ENCODE results near the gene ZNF664. TPM values are rescaled to one million over a fixed set of nuclear protein-coding genes. Genes with fewer than 3 reads are reported as not detected.

ZNF664 gene
- total and polyA plus RNA-seq, 2 of the 13 experiments (the other 11 are each of a cell fraction or from before 2014, with no cell fraction given) = 43.9 to 56.5 TPM

GRCh38 chr12:123972457-123973401, at the start of gene ZNF664, which contains the start of gene CCDC92 (continued):
- peak; percentile 32; the same call in 1 of the 2 replicates for TF ChIP-seq ARNTL (CRISPR knock-in tag; IDR thresholded peaks at IDR 0.05)
- TF ChIP-seq POLR2AphosphoS5 (IDR thresholded peaks at IDR 0.05; ENCODE audit: low read depth, low read length) = peak; percentile 72
- TF ChIP-seq ZNF143 (CRISPR knock-in tag; IDR thresholded peaks at IDR 0.05) = peak; percentile 74
- peak; percentile 72 for TF ChIP-seq TAF1 (CRISPR knock-in tag; IDR thresholded peaks at IDR 0.05)
- TF ChIP-seq HDAC1 (CRISPR knock-in tag; IDR thresholded peaks at IDR 0.05) = 0 out of 2 replicates have a peak, but pooled peaks have one; percentile 27
- TF ChIP-seq MAX (IDR thresholded peaks at IDR 0.05) = peak; percentile 57; the same call in 1 of the 2 replicates
- TF ChIP-seq ZNF562 (CRISPR knock-in tag; IDR thresholded peaks at IDR 0.05; ENCODE audit: borderline replicate concordance) = no peak
- peak; percentile 44; the same call in 1 of the 2 replicates for TF ChIP-seq TFDP1 (CRISPR knock-in tag; IDR thresholded peaks at IDR 0.05; ENCODE audit: borderline replicate concordance)
- TF ChIP-seq BCL3 (CRISPR knock-in tag; IDR thresholded peaks at IDR 0.05) = 0 out of 2 replicates have a peak, but pooled peaks have one; percentile 10
- TF ChIP-seq ZUFSP (CRISPR knock-in tag; IDR thresholded peaks at IDR 0.05; ENCODE audit: borderline replicate concordance) = no peak
- peak; percentile 10 for TF ChIP-seq YY1 (IDR thresholded peaks at IDR 0.05; ENCODE audit: insufficient read depth, insufficient replicate concordance, low read depth, low read length)
- peak; percentile 38; the same call in 1 of the 2 replicates for TF ChIP-seq HNF4G (IDR thresholded peaks at IDR 0.05; ENCODE audit: borderline replicate concordance, low read depth, low read length)
- no peak; the same call in 1 of the 2 replicates for TF ChIP-seq HNF4G (CRISPR knock-in tag; IDR thresholded peaks at IDR 0.05; ENCODE audit: borderline replicate concordance, low read depth)
- TF ChIP-seq, protein P1, sequence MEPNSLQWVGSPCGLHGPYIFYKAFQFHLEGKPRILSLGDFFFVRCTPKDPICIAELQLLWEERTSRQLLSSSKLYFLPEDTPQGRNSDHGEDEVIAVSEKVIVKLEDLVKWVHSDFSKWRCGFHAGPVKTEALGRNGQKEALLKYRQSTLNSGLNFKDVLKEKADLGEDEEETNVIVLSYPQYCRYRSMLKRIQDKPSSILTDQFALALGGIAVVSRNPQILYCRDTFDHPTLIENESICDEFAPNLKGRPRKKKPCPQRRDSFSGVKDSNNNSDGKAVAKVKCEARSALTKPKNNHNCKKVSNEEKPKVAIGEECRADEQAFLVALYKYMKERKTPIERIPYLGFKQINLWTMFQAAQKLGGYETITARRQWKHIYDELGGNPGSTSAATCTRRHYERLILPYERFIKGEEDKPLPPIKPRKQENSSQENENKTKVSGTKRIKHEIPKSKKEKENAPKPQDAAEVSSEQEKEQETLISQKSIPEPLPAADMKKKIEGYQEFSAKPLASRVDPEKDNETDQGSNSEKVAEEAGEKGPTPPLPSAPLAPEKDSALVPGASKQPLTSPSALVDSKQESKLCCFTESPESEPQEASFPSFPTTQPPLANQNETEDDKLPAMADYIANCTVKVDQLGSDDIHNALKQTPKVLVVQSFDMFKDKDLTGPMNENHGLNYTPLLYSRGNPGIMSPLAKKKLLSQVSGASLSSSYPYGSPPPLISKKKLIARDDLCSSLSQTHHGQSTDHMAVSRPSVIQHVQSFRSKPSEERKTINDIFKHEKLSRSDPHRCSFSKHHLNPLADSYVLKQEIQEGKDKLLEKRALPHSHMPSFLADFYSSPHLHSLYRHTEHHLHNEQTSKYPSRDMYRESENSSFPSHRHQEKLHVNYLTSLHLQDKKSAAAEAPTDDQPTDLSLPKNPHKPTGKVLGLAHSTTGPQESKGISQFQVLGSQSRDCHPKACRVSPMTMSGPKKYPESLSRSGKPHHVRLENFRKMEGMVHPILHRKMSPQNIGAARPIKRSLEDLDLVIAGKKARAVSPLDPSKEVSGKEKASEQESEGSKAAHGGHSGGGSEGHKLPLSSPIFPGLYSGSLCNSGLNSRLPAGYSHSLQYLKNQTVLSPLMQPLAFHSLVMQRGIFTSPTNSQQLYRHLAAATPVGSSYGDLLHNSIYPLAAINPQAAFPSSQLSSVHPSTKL (CRISPR knock-in tag; IDR thresholded peaks at IDR 0.05) = 0 out of 2 replicates have a peak, but pooled peaks have one; percentile 5
- no peak for TF ChIP-seq ZNF451 (CRISPR knock-in tag; IDR thresholded peaks at IDR 0.05)
- TF ChIP-seq ETV5 (CRISPR knock-in tag; IDR thresholded peaks at IDR 0.05; ENCODE audit: borderline replicate concordance) = peak; percentile 27; the same call in 1 of the 2 replicates
- TF ChIP-seq ZSCAN21 (CRISPR knock-in tag; IDR thresholded peaks at IDR 0.05; ENCODE audit: borderline replicate concordance) = 0 out of 2 replicates have a peak, but pooled peaks have one; percentile 46
